HG03045 (cell line): ENCODE results near the gene ACP2.
A peak's percentile ranks its signal among the peaks of the same experiment; 100 is the strongest.

Source experiments
- ATAC-seq: cut with Tn5 transposase; IDR thresholded peaks from one replicate; pipeline ENCODE4 v1.9.1; 2021; ENCODE audit warnings: mild to moderate bottlenecking, moderate library complexity; ENCODE audit not compliant: unreplicated experiment

Gene ACP2

DNA sequence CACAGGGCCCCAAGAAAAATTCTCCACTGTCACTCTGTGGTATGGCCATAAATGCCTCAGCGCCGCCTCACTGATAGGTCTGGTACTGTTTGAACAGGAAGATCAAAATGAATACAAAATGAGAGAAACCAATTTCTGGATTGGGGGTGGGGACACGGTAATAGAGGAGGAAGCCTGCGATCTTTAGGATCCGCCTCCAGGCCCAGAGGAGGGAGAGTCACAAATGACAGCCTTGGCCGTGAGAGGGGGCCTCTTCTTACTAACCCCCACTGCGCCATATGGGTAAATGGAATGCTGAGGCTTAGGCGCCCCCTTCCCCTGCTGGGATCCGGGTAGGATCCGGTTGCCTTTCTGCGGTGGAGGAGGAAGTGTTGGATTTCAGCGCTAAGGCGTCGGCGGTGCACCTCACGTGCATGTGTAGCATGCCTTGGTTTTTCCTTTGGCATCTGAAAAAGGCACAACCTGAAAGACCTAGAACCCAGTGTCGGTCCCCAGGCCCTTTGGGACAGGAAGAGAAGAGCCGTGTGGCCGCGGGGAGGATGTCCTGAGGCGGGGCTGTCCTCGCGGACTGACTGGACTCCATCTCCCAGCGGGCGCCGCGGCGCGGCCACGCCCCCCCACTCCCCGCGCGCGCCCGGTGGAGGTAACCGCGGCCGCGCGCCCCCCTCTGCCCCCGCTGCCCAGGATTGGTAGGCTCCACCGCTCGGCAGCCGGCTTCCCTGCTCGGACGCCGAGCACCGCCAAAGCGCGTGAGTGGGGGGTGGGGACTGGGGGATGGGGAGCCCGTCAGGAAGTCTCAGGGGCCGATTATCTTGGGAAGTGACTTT, 20.6 kb upstream of the ACP2 start:
- ATAC-seq, result peak; percentile 61

- no peak for ATAC-seq
These were observed 19.9 kb upstream of the ACP2 start for GRCh38 chr11:47268448-47269001.

GRCh38 chr11:47267876-47268275, 19.3 kb upstream of the ACP2 start:
- ATAC-seq, result no peak

- no peak for ATAC-seq
These were observed 15.9 kb upstream of the ACP2 start for GRCh38 chr11:47264521-47264920.

DNA sequence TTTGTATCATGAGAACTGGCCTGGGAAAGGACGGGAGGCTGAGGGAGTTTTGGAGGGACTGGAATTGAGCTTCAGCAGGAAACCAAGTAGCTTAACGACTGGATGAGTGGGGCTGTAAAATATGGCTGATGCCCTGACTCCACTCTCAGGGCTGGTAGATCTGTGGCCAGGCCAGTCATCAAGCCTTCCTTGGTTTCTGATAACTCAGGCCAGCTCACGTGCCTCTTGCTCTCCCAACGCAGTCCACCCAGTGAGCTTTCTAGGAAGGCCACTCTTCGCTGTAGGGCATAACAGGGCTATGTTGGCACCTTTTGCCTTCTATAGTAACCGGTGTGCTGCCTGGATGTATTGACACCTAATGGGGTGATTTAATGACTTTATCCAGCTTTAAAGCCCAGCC, 15.5 kb upstream of the ACP2 start:
- ATAC-seq, result no peak

DNA sequence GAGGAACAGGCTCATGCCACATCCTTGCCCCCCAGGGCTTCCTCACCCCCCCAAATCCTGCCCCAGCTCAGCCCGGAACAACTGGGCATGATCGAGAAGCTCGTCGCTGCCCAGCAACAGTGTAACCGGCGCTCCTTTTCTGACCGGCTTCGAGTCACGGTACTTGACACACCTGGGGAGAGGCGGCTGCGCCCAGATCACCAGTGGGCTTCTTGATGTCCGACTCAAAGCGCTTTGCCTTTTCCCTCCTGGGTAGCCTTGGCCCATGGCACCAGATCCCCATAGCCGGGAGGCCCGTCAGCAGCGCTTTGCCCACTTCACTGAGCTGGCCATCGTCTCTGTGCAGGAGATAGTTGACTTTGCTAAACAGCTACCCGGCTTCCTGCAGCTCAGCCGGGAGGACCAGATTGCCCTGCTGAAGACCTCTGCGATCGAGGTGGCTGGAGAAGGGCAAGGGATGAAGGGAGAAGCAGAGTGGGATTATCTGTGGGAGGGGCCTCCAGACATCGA, 12.7 kb upstream of the ACP2 start:
- no peak for ATAC-seq

DNA sequence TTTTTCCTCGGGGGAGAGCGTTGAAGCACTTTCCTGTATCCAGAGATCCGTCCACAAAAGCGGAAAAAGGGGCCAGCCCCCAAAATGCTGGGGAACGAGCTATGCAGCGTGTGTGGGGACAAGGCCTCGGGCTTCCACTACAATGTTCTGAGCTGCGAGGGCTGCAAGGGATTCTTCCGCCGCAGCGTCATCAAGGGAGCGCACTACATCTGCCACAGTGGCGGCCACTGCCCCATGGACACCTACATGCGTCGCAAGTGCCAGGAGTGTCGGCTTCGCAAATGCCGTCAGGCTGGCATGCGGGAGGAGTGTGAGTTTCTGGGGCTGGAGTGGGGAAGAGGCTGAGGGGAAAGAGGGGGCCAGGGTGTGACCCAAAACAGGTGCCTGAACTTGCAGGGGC, 11.8 kb upstream of the ACP2 start:
- no peak for ATAC-seq

DNA sequence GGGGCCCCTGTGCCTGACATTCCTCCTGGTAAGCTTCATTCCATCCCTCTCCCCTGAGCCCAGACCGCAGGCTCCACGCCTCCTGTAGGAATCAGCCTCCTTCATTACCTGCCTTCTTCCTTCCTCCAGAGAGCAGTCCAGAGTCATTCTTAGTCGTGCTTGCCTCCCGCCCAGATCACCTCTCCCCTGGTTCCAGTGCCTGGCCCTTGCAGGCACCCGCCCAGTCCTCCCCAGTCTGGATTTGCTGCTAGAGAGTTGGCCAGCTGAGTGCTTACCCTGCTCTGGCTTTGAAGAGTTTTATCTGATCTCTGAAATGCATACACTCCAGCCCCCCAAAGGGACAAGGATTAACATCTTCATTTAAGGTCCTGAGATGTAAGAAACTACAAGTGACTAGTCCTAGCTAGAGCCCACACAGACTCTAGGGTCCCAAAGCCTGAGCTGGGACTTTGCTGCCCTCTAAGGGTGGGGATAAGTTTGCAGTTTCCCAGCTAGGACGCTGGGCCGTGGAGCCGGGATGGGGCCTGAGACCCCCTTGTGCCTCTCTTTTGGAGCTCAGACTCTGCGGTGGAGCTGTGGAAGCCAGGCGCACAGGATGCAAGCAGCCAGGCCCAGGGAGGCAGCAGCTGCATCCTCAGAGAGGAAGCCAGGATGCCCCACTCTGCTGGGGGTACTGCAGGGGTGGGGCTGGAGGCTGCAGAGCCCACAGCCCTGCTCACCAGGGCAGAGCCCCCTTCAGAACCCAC, 10.8 kb upstream of the ACP2 start:
- ATAC-seq, result no peak

- no peak for ATAC-seq
These were observed 9.8 kb upstream of the ACP2 start for GRCh38 chr11:47258317-47258902.

GRCh38 chr11:47257517-47258316, 9.1 kb upstream of the ACP2 start, which contains the start of gene NR1H3:
Gene NR1H3, plus strand, starts transcription at chr11:47257996. Its CDS starts 1,221 bp downstream, at chr11:47259217.
- ATAC-seq, result no peak

GRCh38 chr11:47257177-47257516, 8.5 kb upstream of the ACP2 start:
- no peak for ATAC-seq

- ATAC-seq, result no peak
These were observed 7.8 kb upstream of the ACP2 start for GRCh38 chr11:47256374-47256773.

DNA sequence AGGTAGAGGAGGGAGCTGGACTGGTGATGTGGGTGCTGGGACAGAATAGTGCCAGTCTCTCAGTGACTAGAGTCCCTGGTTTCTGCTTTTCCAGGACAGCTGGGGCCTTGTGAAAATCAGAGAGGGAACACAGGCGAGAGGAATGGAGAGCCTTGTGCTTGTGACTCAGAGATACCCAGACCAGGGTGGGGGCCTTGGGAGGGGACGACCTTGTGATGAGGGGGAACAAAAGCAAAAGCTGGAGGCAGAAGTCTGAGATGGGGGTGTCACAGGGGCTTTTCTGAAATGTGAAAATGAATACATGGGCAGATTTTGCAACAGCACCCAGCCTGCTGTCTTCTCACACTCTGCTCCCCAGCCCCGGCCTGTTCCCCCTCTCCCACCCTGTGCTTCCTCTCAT, 5.8 kb upstream of the ACP2 start:
- no peak for ATAC-seq

DNA sequence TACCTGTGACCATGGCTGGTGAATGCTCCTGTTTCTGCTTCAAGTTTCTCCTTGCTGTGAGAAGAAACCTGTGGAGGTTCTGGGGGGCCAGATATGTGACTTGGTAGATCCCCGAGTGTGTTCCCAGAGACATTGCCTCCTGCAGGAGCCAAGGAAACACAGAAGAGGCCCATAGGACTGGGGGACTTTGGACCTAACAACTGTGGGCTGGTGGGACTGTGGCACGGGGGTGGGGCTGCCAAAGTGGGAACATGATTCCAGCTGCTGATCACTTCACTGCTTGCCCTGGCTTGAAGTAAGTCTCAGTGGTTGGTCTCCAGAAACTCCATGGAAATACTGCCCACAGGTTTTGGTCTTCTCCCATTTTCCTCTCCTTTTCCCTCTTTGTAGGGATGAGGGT, 5.0 kb upstream of the ACP2 start:
- no peak for ATAC-seq

GRCh38 chr11:47251751-47252150, 3.1 kb upstream of the ACP2 start:
- ATAC-seq, result no peak

DNA sequence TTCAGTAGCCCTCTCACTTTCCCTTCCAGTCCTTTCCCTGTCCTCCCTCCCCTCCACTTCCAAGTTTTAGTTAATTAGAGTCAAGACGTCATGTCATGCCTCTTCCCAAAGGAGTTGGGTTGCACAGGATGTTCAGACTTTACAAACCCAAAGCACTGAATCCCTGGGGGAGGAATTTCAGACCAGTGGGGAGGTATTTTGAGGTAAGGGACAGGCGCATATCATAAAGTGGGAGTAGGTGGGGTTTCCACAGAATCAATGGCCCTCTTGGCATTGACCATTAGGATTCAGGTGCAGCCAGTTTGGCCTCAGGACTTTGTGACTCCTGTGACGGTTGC, 733 bp upstream of the ACP2 start:
- no peak for ATAC-seq

DNA sequence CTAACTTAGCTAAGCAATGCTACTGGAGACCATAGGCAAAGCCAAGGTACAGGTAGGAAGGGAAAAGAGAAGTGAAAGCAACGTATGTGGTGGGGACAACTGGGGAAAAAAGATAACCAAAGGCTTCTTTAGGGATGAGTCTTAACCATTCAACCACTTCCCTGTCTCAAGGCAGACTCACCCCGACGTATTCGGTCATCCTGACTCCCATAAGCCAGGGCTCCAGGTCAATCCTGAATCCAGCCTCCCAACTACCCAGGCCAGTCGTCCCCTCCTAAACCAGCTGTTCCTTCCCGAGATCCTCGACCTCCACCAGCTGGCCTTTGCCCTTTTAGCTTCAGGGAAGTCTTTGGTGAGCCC, 330 bp downstream of the ACP2 start:
- peak; percentile 24 for ATAC-seq

GRCh38 chr11:47247502-47247901, 1.1 kb downstream of the ACP2 start:
- ATAC-seq, result no peak

- no peak for ATAC-seq
These were observed 2.8 kb downstream of the ACP2 start for GRCh38 chr11:47245611-47246357.
